ENCODE results near the gene MLPH. TPM values are rescaled to one million over a fixed set of nuclear protein-coding genes. Genes with fewer than 3 reads are reported as not detected.

The MLPH gene
- total RNA-seq, 1 donor from 2014 or later = not detected

- H4K20me1 ChIP-seq (ENCODE audit: low read depth) = no peaks in the 10 kb centered on the region
- no peaks in the 10 kb centered on the region for H3F3A ChIP-seq (ENCODE audit: low read depth)
- H3K9me3 ChIP-seq (ENCODE audit: low read depth) = no peaks in the 10 kb centered on the region
- no peaks in the 10 kb centered on the region for H3K27me3 ChIP-seq
- TF ChIP-seq CTCF (IDR thresholded peaks at IDR 0.05) (no peak), EZH2 (IDR thresholded peaks at IDR 0.05) (no peak), EZH2phosphoT487 (IDR thresholded peaks at IDR 0.05) (no peak)
- no peak overlapping the region for H3K9ac ChIP-seq
- Mint-ChIP-seq H3K27me3 (ENCODE audit: insufficient read depth, low read depth) (peaks cover 2% of the 10 kb centered on the region), H3K9me3 (no peaks in the 10 kb centered on the region), H3K36me3 (no peaks in the 10 kb centered on the region), H3K4me3 (no peak overlapping the region), H3K27ac (peak overlapping the region; percentile 83), H3K4me1 (peaks cover 3% of the 10 kb centered on the region)
- no peaks in the 10 kb centered on the region for H3K79me2 ChIP-seq (ENCODE audit: low read depth)
- no peak for DNase-seq (ENCODE audit: low spot score)
- H3K4me3 ChIP-seq = no peak overlapping the region
- H3K36me3 ChIP-seq = no peaks in the 10 kb centered on the region
- no peak overlapping the region for H2AFZ ChIP-seq (replicated peaks)
- no peak overlapping the region for H3K4me2 ChIP-seq
- H3K4me1 ChIP-seq = no peaks in the 10 kb centered on the region
- H3K27ac ChIP-seq = no peak overlapping the region
These were observed 38.4 kb upstream of the MLPH start for GRCh38 chr2:237448626-237449025.

- Mint-ChIP-seq H3K4me1 (peaks cover 3% of the 10 kb centered on the region), H3K36me3 (no peaks in the 10 kb centered on the region), H3K27ac (peak overlapping the region; percentile 72), H3K4me3 (no peak overlapping the region), H3K9me3 (no peaks in the 10 kb centered on the region), H3K27me3 (ENCODE audit: insufficient read depth, low read depth) (peaks cover 2% of the 10 kb centered on the region)
- Histone ChIP-seq H3K27ac (no peak overlapping the region), H3F3A (ENCODE audit: low read depth) (no peaks in the 10 kb centered on the region), H2AFZ (replicated peaks) (no peak overlapping the region), H3K27me3 (no peaks in the 10 kb centered on the region), H3K9ac (no peak overlapping the region), H3K9me3 (ENCODE audit: low read depth) (no peaks in the 10 kb centered on the region), H4K20me1 (ENCODE audit: low read depth) (no peaks in the 10 kb centered on the region), H3K4me1 (no peaks in the 10 kb centered on the region), H3K4me3 (no peak overlapping the region), H3K79me2 (ENCODE audit: low read depth) (no peaks in the 10 kb centered on the region), H3K4me2 (no peak overlapping the region), H3K36me3 (no peaks in the 10 kb centered on the region)
- DNase-seq (ENCODE audit: low spot score) = no peak
- TF ChIP-seq CTCF (IDR thresholded peaks at IDR 0.05) = no peak
- no peak for TF ChIP-seq EZH2 (IDR thresholded peaks at IDR 0.05)
- TF ChIP-seq EZH2phosphoT487 (IDR thresholded peaks at IDR 0.05) = no peak
These were observed 37.7 kb upstream of the MLPH start for GRCh38 chr2:237449193-237449881.

- H3K27me3 Mint-ChIP-seq (ENCODE audit: insufficient read depth, low read depth) = peaks cover 2% of the 10 kb centered on the region
- no peak overlapping the region for H3K27ac Mint-ChIP-seq
- Histone ChIP-seq H3K27me3 (no peaks in the 10 kb centered on the region), H3K9ac (no peak overlapping the region), H3F3A (ENCODE audit: low read depth) (no peaks in the 10 kb centered on the region), H3K4me2 (no peak overlapping the region), H4K20me1 (ENCODE audit: low read depth) (no peaks in the 10 kb centered on the region), H2AFZ (replicated peaks) (no peak overlapping the region), H3K27ac (no peak overlapping the region), H3K79me2 (ENCODE audit: low read depth) (no peaks in the 10 kb centered on the region), H3K4me1 (no peaks in the 10 kb centered on the region), H3K4me3 (no peak overlapping the region), H3K9me3 (ENCODE audit: low read depth) (no peaks in the 10 kb centered on the region), H3K36me3 (no peaks in the 10 kb centered on the region)
- H3K4me1 Mint-ChIP-seq = peaks cover 3% of the 10 kb centered on the region
- TF ChIP-seq EZH2phosphoT487 (IDR thresholded peaks at IDR 0.05) = no peak
- TF ChIP-seq EZH2 (IDR thresholded peaks at IDR 0.05) = no peak
- TF ChIP-seq CTCF (IDR thresholded peaks at IDR 0.05) = no peak
- H3K36me3 Mint-ChIP-seq = no peaks in the 10 kb centered on the region
- peaks cover 2% of the 10 kb centered on the region for H3K9me3 Mint-ChIP-seq
- DNase-seq (ENCODE audit: low spot score) = no peak
- H3K4me3 Mint-ChIP-seq = no peak overlapping the region
These were observed 36.9 kb upstream of the MLPH start for GRCh38 chr2:237450108-237450507.

Data from neural progenitor cell (in vitro differentiated cells).